Left hindlimb (tissue), 1 donor: Measurements from ENCODE around the gene ST7L.

Experiments
- DNase-seq: peaks from one replicate; pipeline ENCODE4 v3.0.0-alpha.2; 2018

Gene ST7L

GRCh38 chr1:112544751-112545150 is 74.2 kb downstream of the ST7L start:
- no peak for DNase-seq

- no peak for DNase-seq
Observed at GRCh38 chr1:112544011-112544688, 74.8 kb downstream of the ST7L start.

- DNase-seq, result no peak
Observed at GRCh38 chr1:112542206-112542973, 76.6 kb downstream of the ST7L start.

- no peak for DNase-seq
Observed at GRCh38 chr1:112541299-112541698, 77.6 kb downstream of the ST7L start.

GRCh38 chr1:112540226-112540794 is 78.6 kb downstream of the ST7L start:
- no peak for DNase-seq

GRCh38 chr1:112538883-112539282 is 80.1 kb downstream of the ST7L start:
- DNase-seq, result no peak

- no peak for DNase-seq
Observed at GRCh38 chr1:112537456-112537855, 81.5 kb downstream of the ST7L start.

- DNase-seq, result no peak
Observed at GRCh38 chr1:112536561-112536960, 82.4 kb downstream of the ST7L start.

- no peak for DNase-seq
Observed at GRCh38 chr1:112533029-112533428, 85.9 kb downstream of the ST7L start.

- no peak for DNase-seq
Observed at GRCh38 chr1:112532064-112532463, 86.9 kb downstream of the ST7L start.

GRCh38 chr1:112530832-112531231 is 88.1 kb downstream of the ST7L start:
- no peak for DNase-seq

GRCh38 chr1:112529301-112529700 is 89.6 kb downstream of the ST7L start:
- no peak for DNase-seq

- no peak for DNase-seq
Observed at GRCh38 chr1:112528076-112528475, 90.9 kb downstream of the ST7L start.

- DNase-seq, result no peak
Observed at GRCh38 chr1:112527266-112528010, 91.5 kb downstream of the ST7L start.

- no peak for DNase-seq
Observed at GRCh38 chr1:112524986-112525385, 94.0 kb downstream of the ST7L start.

GRCh38 chr1:112524251-112524650 is 94.7 kb downstream of the ST7L start:
- no peak for DNase-seq

GRCh38 chr1:112522621-112523020 is 96.3 kb downstream of the ST7L start:
- no peak for DNase-seq

- no peak for DNase-seq
Observed at GRCh38 chr1:112520166-112520565, 98.8 kb downstream of the ST7L start.

- no peak for DNase-seq
Observed at GRCh38 chr1:112518186-112518585, 100.8 kb downstream of the ST7L start.

- no peak for DNase-seq
Observed at GRCh38 chr1:112517646-112518045, 101.3 kb downstream of the ST7L start.

GRCh38 chr1:112517231-112517630 is 101.7 kb downstream of the ST7L start:
- no peak for DNase-seq

GRCh38 chr1:112516141-112516540 is 102.8 kb downstream of the ST7L start:
- DNase-seq, result no peak

GRCh38 chr1:112515311-112516009 is 103.5 kb downstream of the ST7L start:
- DNase-seq, result no peak
